Measurements from ENCODE around the gene SERPINE1.
"Not testable (repeated sequence)": the region's sequence is repeated elsewhere in the genome, so short reads cannot be mapped to it uniquely, and the experiment has no call there.

The SERPINE1 gene

GRCh38 chr7:101126651-101127459 is at the start of gene SERPINE1:
SERPINE1 (plus strand) TSS chr7:101127104; CDS start chr7:101128394, 1,290 bp downstream.
- DNase-seq: peak in 3 of 6 experiments; percentile 7 to 18 (median 16)

GRCh38 chr7:101077303-101078086 is 49.4 kb upstream of the SERPINE1 start:
- DNase-seq: peak; percentile 60 to 84 (median 74)

DNA sequence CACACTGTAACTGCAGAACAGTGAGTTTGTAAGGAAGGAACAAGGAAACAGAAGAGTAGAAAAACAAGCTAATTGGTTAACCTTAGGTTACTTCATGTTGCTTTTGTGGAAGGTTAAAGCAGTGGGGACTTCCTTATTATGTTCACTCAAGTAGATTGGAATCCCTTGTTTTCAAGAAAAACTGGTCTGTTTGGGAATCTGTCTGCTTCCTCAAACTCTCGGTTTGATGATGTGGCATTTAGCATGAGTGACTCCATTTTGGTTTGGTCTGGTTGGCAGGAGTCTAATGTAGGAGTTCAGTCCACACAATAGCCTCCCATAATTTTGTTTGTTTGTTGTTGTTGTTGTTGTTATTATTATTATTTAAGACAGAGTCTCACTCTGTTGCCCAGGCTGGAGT is 45.5 kb upstream of the SERPINE1 start:
- DNase-seq: no peak

GRCh38 chr7:101084865-101085161 is 42.1 kb upstream of the SERPINE1 start:
- DNase-seq: no peak

DNA sequence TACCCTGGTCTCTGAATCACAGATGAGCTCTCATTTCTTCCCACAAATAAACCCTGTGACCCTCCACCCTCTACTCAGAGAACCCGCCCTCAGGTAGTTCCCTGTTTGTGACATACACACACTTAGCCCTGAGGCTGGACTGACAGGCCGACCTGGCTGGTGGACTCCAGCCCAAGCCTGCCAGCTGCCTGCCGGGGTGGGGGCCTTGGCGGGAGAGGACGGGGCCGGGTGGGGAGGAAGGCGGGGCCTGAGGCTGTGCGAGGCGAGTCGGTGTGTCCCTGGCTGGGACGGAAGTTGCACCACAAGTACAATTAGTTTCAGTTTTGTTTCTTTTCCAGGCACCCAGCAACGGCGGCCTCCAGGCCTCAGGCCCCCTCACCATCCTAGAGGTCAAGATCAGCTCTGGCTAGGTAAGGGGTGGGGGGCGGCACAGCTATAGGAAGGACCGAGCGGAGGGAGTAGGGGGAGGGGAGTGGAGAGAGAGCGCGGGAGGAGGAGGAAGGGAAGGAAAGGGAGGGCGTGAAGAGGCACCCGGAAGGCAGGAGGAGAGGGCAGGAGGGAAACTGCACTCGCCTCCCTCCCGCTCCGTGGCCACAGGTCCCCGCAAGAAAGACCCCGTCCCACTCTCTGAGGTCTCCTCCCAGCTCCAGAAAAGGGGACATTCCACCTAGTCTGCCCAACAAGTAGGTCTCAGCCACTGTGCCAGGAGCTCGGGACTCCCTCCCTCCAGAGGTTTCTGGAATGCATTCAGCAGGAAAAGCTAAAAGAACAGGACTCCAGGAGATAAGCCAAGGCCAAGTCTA is 41.5 kb upstream of the SERPINE1 start, which contains the start of gene TRIM56:
TRIM56 (plus strand) TSS at position 320 of the 803 bp plus-strand sequence. CDS start 1,832 bp downstream, outside the sequence.
- peak; percentile 49 to 76 (median 68) for DNase-seq

DNA sequence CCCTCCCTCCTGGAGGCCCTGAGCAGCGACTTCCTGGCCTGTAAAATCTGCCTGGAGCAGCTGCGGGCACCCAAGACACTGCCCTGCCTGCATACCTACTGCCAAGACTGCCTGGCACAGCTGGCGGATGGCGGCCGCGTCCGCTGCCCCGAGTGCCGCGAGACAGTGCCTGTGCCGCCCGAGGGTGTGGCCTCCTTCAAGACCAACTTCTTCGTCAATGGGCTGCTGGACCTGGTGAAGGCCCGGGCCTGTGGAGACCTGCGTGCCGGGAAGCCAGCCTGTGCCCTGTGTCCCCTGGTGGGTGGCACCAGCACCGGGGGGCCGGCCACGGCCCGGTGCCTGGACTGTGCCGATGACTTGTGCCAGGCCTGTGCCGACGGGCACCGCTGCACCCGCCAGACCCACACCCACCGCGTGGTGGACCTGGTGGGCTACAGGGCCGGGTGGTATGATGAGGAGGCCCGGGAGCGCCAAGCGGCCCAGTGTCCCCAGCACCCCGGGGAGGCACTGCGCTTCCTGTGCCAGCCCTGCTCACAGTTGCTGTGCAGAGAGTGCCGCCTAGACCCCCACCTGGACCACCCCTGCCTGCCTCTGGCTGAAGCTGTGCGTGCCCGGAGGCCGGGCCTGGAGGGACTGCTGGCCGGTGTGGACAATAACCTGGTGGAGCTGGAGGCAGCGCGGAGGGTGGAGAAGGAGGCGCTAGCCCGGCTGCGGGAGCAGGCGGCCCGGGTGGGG is 39.4 kb upstream of the SERPINE1 start:
- DNase-seq: no peak

GRCh38 chr7:101088069-101088425 is 38.9 kb upstream of the SERPINE1 start:
- no peak for DNase-seq

DNA sequence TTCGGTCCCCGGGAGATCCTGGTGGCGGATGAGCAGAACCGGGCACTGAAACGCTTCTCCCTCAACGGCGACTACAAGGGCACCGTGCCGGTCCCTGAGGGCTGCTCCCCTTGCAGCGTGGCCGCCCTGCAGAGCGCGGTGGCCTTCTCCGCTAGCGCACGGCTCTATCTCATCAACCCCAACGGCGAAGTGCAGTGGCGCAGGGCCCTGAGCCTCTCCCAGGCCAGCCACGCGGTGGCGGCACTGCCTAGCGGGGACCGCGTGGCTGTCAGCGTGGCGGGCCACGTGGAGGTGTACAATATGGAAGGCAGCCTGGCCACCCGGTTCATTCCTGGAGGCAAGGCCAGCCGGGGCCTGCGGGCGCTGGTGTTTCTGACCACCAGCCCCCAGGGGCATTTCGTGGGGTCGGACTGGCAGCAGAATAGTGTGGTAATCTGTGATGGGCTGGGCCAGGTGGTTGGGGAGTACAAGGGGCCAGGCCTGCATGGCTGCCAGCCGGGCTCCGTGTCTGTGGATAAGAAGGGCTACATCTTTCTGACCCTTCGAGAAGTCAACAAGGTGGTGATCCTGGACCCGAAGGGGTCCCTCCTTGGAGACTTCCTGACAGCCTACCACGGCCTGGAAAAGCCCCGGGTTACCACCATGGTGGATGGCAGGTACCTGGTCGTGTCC is 37.9 kb upstream of the SERPINE1 start:
- DNase-seq: no peak

DNA sequence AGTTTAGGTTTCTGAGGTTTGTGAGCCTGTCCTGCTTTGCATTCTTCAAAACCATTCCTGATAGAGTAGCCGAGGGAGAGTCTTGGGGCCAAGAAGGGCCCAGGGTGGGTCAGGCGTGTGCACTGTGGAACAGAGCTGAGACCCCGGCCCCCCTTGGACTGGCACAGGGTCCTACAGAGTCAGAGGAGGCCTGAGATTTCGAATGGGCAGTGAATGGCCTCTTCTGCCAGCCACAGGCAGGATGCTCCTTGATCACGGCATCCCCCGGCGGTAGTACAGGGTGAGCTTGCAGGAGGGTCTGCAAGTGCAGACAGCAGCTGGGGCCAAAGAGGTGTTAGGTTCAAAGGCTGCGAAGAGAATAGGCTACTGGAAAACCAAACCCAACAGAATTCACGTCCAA is 37.0 kb upstream of the SERPINE1 start:
- no peak for DNase-seq

DNA sequence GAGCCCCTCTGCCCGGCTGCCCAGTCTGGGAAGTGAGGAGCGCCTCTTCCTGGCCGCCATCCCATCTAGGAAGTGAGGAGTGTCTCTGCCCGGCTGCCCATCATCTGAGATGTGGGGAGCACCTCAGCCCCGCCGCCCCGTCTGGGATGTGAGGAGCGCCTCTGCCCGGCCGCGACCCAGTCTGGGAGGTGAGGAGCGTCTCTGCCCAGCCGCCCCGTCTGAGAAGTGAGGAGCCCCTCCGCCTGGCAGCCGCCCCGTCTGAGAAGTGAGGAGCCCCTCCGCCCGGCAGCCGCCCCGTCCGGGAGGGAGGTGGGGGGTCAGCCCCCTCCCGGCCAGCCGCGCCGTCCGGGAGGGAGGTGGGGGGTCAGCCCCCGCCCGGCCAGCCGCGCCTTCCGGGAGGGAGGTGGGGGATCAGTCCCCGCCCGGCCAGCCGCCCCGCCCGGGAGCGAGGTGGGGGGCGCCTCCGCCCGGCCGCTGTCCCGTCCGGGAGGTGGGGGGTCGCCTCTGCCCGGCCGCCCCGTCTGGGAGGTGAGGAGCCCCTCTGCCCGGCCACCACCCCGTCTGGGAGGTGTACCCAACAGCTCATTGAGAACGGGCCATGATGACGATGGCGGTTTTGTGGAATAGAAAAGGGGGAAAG is 34.5 kb upstream of the SERPINE1 start:
- DNase-seq: not testable (repeated sequence)

GRCh38 chr7:101093906-101094305 is 33.0 kb upstream of the SERPINE1 start:
- DNase-seq: no peak

DNA sequence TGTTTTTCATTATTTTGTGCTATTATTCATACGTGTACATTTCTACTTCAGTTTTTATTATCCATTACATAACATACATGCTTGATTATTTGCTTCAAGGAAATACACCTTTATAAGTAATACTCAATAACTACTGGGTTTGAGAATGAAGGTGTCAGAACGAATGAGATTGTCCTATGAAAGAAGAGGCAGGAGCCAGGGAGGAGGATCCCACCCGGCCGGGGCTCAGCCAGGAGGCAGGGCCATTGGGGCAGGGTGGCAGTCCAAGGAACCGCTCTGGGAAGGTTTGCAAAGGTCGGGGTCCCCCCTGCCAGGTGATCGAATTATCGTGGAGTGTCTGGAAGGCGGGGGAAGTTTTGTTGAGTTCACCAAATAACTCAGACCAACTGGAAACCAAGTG is 32.5 kb upstream of the SERPINE1 start:
- no peak for DNase-seq

GRCh38 chr7:101094791-101095375 is 32.0 kb upstream of the SERPINE1 start:
- no peak for DNase-seq

GRCh38 chr7:101096331-101096956 is 30.5 kb upstream of the SERPINE1 start:
- DNase-seq: no peak

- no peak for DNase-seq
Measured at GRCh38 chr7:101096957-101097347, 30.0 kb upstream of the SERPINE1 start.

GRCh38 chr7:101097561-101097960 is 29.3 kb upstream of the SERPINE1 start:
- DNase-seq: no peak

GRCh38 chr7:101099969-101100781 is 26.7 kb upstream of the SERPINE1 start:
- DNase-seq: no peak

DNA sequence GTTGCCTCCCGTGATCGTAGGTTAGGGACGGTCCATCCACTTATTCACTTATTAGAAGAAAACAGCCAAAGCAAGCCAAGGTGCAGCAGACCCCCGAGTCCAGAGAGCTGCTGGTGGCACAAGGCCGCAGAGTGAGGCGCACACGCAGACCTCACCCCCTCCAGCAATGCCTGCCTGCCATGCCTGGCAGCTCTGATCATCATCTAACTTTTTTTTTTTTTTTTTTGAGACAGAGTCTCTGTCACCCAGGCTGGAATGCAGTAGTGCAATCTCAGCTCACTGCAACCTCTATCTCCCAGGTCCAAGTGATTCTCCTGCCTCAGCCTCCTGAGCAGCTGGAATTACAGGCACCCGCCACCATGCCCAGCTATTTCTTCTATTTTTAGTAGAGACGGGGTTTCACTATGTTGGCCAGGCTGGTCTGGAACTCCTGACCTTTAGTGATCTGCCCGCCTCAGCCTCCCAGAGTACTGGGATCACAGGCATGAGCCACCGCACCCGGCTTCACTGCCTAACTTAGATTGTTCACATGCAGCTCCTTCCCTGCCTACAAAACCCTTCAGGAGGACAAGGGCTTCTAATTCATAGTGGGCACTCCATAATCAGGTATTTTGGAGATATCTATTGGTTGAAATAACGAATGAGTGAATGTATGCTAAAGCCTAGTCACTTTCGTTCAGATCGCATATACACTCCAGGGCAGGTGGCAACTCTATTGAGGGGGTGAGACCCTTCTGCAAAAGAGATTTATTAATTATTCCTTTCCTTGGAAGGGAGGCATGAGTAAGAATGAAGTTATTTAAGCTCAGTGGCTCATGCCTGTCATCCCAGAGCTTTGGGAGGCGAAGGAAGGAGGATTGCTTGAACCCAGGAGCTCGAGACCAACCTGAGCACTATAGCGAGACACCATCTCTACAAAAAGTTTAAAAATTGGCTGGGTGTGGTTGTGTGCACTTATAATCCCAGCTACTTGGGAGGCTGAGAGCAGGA is 25.8 kb upstream of the SERPINE1 start:
- DNase-seq: no peak
